ENCODE results near the gene BET1L.

Gene BET1L

GRCh38 chr11:210122-210802 lies 3.1 kb upstream of the BET1L start:
- DNase-seq (ENCODE audit: low read depth in 1 of 2, low spot score in 1 of 2) = no peak

GRCh38 chr11:209275-210121 lies 2.3 kb upstream of the BET1L start:
- DNase-seq (ENCODE audit: low read depth in 1 of 2, low spot score in 1 of 2) = no peak

- DNase-seq (ENCODE audit: low read depth in 1 of 2, low spot score in 1 of 2) = no peak
Observed at GRCh38 chr11:208917-209260, 1.7 kb upstream of the BET1L start.

- peak; percentile 62 to 74 for DNase-seq (ENCODE audit: low read depth in 1 of 2, low spot score in 1 of 2)
Observed at GRCh38 chr11:208181-208916, 1.1 kb upstream of the BET1L start.

- DNase-seq (ENCODE audit: low read depth in 1 of 2, low spot score in 1 of 2) = no peak
Observed at GRCh38 chr11:207863-208180, 623 bp upstream of the BET1L start.

- no peak for DNase-seq (ENCODE audit: low read depth in 1 of 2, low spot score in 1 of 2)
Observed at GRCh38 chr11:206526-207207, 532 bp downstream of the BET1L start.

- no peak for DNase-seq (ENCODE audit: low read depth in 1 of 2, low spot score in 1 of 2)
Observed at GRCh38 chr11:206002-206384, 1.2 kb downstream of the BET1L start.

- no peak for DNase-seq (ENCODE audit: low read depth in 1 of 2, low spot score in 1 of 2)
Observed at GRCh38 chr11:205221-206001, 1.8 kb downstream of the BET1L start.

- no peak for DNase-seq (ENCODE audit: low read depth in 1 of 2, low spot score in 1 of 2)
Observed at GRCh38 chr11:204587-205109, 2.6 kb downstream of the BET1L start.

- no peak for DNase-seq (ENCODE audit: low read depth in 1 of 2, low spot score in 1 of 2)
Observed at GRCh38 chr11:203945-204586, 3.1 kb downstream of the BET1L start.

- DNase-seq (ENCODE audit: low read depth in 1 of 2, low spot score in 1 of 2) = no peak
Observed at GRCh38 chr11:203056-203944, 3.9 kb downstream of the BET1L start.

- no peak for DNase-seq (ENCODE audit: low read depth in 1 of 2, low spot score in 1 of 2)
Observed at GRCh38 chr11:202490-202889, 4.7 kb downstream of the BET1L start.

GRCh38 chr11:201966-202365 lies 5.2 kb downstream of the BET1L start:
- no peak for DNase-seq (ENCODE audit: low read depth in 1 of 2, low spot score in 1 of 2)

- DNase-seq (ENCODE audit: low read depth in 1 of 2, low spot score in 1 of 2) = no peak
Observed at GRCh38 chr11:200224-201003, 6.8 kb downstream of the BET1L start.

- DNase-seq (ENCODE audit: low read depth in 1 of 2, low spot score in 1 of 2) = no peak
Observed at GRCh38 chr11:199782-200181, 7.4 kb downstream of the BET1L start.

GRCh38 chr11:199004-199581 lies 8.1 kb downstream of the BET1L start:
- DNase-seq (ENCODE audit: low read depth in 1 of 2, low spot score in 1 of 2) = no peak

GRCh38 chr11:198236-198806 lies 8.9 kb downstream of the BET1L start:
- DNase-seq (ENCODE audit: low read depth in 1 of 2, low spot score in 1 of 2) = no peak
